HepG2 (cell line): ENCODE results near the gene TSGA10IP. TPM values are rescaled to one million over a fixed set of nuclear protein-coding genes. Genes with fewer than 3 reads are reported as not detected.
A peak's percentile ranks its signal among the peaks of the same experiment; 100 is the strongest.

Source experiments
- CREB1 ChIP-seq, 2 experiments: fragments of 450-650 bp in 1 of 2; IDR thresholded peaks; 2 replicates each; pipeline ENCODE4 v1.6.1; 2016 to 2017; ENCODE audit warnings: control low read depth in 1 of 2, mild to moderate bottlenecking in 1 of 2, missing compliant biosample characterization in 1 of 2, missing genetic modification characterization in 1 of 2
- ETV5 ChIP-seq: IDR thresholded peaks from 2 replicates; pipeline ENCODE4 v1.6.1; 2018; ENCODE audit warnings: missing biosample characterization, missing genetic modification reagents, inconsistent platforms, borderline replicate concordance
- FLYWCH1 ChIP-seq: sonication (generic); formaldehyde crosslinking; IDR thresholded peaks from 2 replicates; pipeline ENCODE4 v1.8.1; 2023; ENCODE audit warnings: mild to moderate bottlenecking, missing genetic modification reagents
- GTF2F1 ChIP-seq: fragments of 150-350 bp; IDR thresholded peaks from 2 replicates; pipeline ENCODE4 v1.6.1; 2014; ENCODE audit warnings: low read length
- GTF3A ChIP-seq: sonication (generic); formaldehyde crosslinking; conservative IDR thresholded peaks from 2 replicates; pipeline ENCODE4 v1.4.0; 2020; ENCODE audit warnings: mild to moderate bottlenecking, missing genetic modification reagents
- HOXA7 ChIP-seq: sonication (generic); formaldehyde crosslinking; IDR thresholded peaks from 2 replicates; pipeline ENCODE4 v1.8.1; 2022; ENCODE audit warnings: mild to moderate bottlenecking, missing genetic modification reagents, moderate library complexity
- KAT2B ChIP-seq: fragments of 150-350 bp; IDR thresholded peaks from 2 replicates; pipeline ENCODE4 v1.6.1; 2014; ENCODE audit warnings: low read depth, low read length, borderline replicate concordance
- MED1 ChIP-seq: sonication (generic); formaldehyde crosslinking; IDR thresholded peaks from 2 replicates; pipeline ENCODE4 v1.4.0; 2020; ENCODE audit warnings: missing genetic modification reagents
- MIER3 ChIP-seq: IDR thresholded peaks from 2 replicates; pipeline ENCODE4 v1.6.1; 2016; ENCODE audit warnings: missing compliant biosample characterization, borderline replicate concordance
- NFRKB ChIP-seq: fragments of 450-650 bp; IDR thresholded peaks from 2 replicates; pipeline ENCODE4 v1.6.1; 2017
- SALL2 ChIP-seq: sonication (generic); formaldehyde crosslinking; IDR thresholded peaks from 2 replicates; pipeline ENCODE4 v1.8.1; 2023; ENCODE audit warnings: mild to moderate bottlenecking, missing genetic modification reagents, inconsistent platforms
- SAP130 ChIP-seq: IDR thresholded peaks from 2 replicates; pipeline ENCODE4 v1.6.1; 2016; ENCODE audit warnings: low read depth
- ZBTB21 ChIP-seq: sonication (generic); formaldehyde crosslinking; IDR thresholded peaks from 2 replicates; pipeline ENCODE4 v1.4.0; 2020; ENCODE audit warnings: missing genetic modification reagents
- ZNF17 ChIP-seq: sonication (generic); formaldehyde crosslinking; IDR thresholded peaks from 2 replicates; pipeline ENCODE4 v1.5.0; 2020; ENCODE audit warnings: mild to moderate bottlenecking, missing genetic modification reagents
- ZNF232 ChIP-seq: sonication (generic); formaldehyde crosslinking; IDR thresholded peaks from 2 replicates; pipeline ENCODE4 v1.4.0; 2020; ENCODE audit warnings: missing genetic modification reagents, borderline replicate concordance
- ZNF331 ChIP-seq: sonication (generic); formaldehyde crosslinking; IDR thresholded peaks from 2 replicates; pipeline ENCODE4 v1.4.0; 2020; ENCODE audit warnings: missing genetic modification reagents
- ZNF430 ChIP-seq: sonication (generic); formaldehyde crosslinking; IDR thresholded peaks from 2 replicates; pipeline ENCODE4 v1.9.0; 2021; ENCODE audit warnings: mild to moderate bottlenecking, missing genetic modification reagents
- ZNF446 ChIP-seq: sonication (generic); formaldehyde crosslinking; IDR thresholded peaks from 2 replicates; pipeline ENCODE4 v1.5.0; 2020; ENCODE audit warnings: mild to moderate bottlenecking, missing genetic modification reagents
- ZNF556 ChIP-seq: sonication (generic); formaldehyde crosslinking; IDR thresholded peaks from 2 replicates; pipeline ENCODE4 v1.4.0; 2020; ENCODE audit warnings: mild to moderate bottlenecking, missing genetic modification reagents, borderline replicate concordance
- polyA plus RNA-seq, 8 experiments: library from polyadenylated mRNA; depleted of rRNA in 3 of 8; stranded (reverse) in 7 of 8; unstranded in 1 of 8; fragments of >200 nt; fragmentation: Illumina TruSeq in 4 of 8; extraction: Trizol in 4 of 8; gene quantifications; 2 replicates each; pipeline versions ENCODE4 v1.2.1 to v1.2.3, GENCODE V29; 2011 to 2016; ENCODE audit warnings: low read depth in 4 of 8, missing spikeins in 1 of 8, mixed read lengths in 1 of 8; ENCODE audit not compliant: insufficient read depth in 1 of 8
- total RNA-seq, 5 experiments: library from RNA; depleted of rRNA; stranded (reverse); fragments of >200 nt; fragmentation: Illumina TruSeq; extraction: Trizol; gene quantifications; 2 replicates each; pipeline ENCODE4 v1.2.3, GENCODE V29; 2016; ENCODE audit warnings: low read depth in 1 of 5
- TF ChIP-seq, protein P1 (sequence below): sonication (generic); formaldehyde crosslinking; IDR thresholded peaks from 2 replicates; pipeline ENCODE4 v1.9.0; 2021; ENCODE audit warnings: missing genetic modification reagents, borderline replicate concordance
- TF ChIP-seq, protein P2 (sequence below), 2 experiments: IDR thresholded peaks; 2 replicates each; pipeline ENCODE4 v1.6.1; 2011 to 2012; ENCODE audit warnings: low read length in 2 of 2, borderline replicate concordance in 1 of 2, low read depth in 1 of 2, mild to moderate bottlenecking in 1 of 2, moderate library complexity in 1 of 2
- TF ChIP-seq, protein P3 (sequence below): sonication (generic); formaldehyde crosslinking; conservative IDR thresholded peaks from 2 replicates; pipeline ENCODE4 v1.4.0; 2020; ENCODE audit warnings: missing genetic modification reagents
- TF ChIP-seq, protein P4 (sequence below): sonication (generic); formaldehyde crosslinking; IDR thresholded peaks from 2 replicates; pipeline ENCODE4 v1.5.1; 2020; ENCODE audit warnings: mild to moderate bottlenecking, missing genetic modification reagents, moderate library complexity

The TSGA10IP gene
- total and polyA plus RNA-seq, 2 of the 13 experiments (the other 11 are each of a cell fraction or from before 2014, with no cell fraction given), result not detected

DNA sequence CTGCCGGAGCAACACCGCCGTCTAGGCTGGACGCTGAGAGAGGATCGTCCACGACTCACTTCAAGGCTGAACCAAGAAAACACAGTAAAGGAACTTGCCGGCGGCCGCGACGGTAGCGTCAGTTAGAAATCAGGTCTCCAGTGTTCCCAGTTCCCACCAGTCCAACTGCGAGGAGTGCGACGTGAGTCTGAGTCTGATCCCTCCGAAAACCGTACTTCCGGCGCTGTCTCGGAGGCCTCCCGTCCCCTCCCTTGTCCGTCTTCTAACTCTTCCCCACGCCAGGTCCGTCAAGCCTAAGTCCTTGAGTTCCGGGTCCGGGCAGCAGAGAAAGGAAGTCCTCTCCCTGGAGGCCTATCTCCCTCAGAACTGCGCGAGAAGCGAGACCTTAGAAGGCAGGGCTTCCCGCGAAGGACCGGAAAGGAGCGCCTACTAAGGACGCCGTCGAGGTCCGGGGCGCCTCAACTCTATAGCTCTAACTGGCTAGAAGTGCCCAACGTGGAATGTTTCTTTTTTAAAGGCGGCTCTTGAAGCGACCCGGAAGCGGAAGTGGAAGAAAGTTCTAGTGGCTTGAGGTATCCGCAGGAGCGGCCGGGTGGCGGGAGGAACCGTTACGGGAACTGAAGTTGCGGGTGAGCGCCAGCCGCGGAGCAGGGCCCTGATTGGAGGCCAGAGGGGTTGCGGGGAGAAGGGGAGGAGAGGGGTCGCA, 56.8 kb downstream of the TSGA10IP start, which contains the start of the genes BANF1 and EIF1AD (continued):
- TF ChIP-seq FLYWCH1 (CRISPR knock-in tag) (no peak; the same call in 1 of the 2 replicates), SALL2 (peak; percentile 90), MED1 (CRISPR knock-in tag) (peak; percentile 75), NFRKB (no peak), ZNF430 (CRISPR knock-in tag) (no peak; the same call in 1 of the 2 replicates), SAP130 (CRISPR knock-in tag) (peak; percentile 97), CREB1 (IDR thresholded peaks at IDR 0.05) (no peak), CREB1 (CRISPR knock-in tag; IDR thresholded peaks at IDR 0.05) (peak; percentile 86), MIER3 (CRISPR knock-in tag) (peak; percentile 67; the same call in 1 of the 2 replicates), GTF3A (CRISPR knock-in tag) (peak; percentile 91), ZBTB21 (CRISPR knock-in tag) (no peak), ZNF331 (CRISPR knock-in tag) (peak; percentile 95), ZNF232 (CRISPR knock-in tag) (0 out of 2 replicates have a peak, but pooled peaks have one; percentile 31), GTF2F1 (no peak), HOXA7 (CRISPR knock-in tag) (no peak), ZNF446 (no peak; the same call in 1 of the 2 replicates), ETV5 (peak; percentile 91), ZNF556 (CRISPR knock-in tag) (peak; percentile 97), KAT2B (no peak), ZNF17 (CRISPR knock-in tag) (no peak)
- TF ChIP-seq, protein P1, sequence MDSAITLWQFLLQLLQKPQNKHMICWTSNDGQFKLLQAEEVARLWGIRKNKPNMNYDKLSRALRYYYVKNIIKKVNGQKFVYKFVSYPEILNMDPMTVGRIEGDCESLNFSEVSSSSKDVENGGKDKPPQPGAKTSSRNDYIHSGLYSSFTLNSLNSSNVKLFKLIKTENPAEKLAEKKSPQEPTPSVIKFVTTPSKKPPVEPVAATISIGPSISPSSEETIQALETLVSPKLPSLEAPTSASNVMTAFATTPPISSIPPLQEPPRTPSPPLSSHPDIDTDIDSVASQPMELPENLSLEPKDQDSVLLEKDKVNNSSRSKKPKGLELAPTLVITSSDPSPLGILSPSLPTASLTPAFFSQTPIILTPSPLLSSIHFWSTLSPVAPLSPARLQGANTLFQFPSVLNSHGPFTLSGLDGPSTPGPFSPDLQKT (CRISPR knock-in tag), result 0 out of 2 replicates have a peak, but pooled peaks have one; percentile 26
- TF ChIP-seq, protein P2, sequence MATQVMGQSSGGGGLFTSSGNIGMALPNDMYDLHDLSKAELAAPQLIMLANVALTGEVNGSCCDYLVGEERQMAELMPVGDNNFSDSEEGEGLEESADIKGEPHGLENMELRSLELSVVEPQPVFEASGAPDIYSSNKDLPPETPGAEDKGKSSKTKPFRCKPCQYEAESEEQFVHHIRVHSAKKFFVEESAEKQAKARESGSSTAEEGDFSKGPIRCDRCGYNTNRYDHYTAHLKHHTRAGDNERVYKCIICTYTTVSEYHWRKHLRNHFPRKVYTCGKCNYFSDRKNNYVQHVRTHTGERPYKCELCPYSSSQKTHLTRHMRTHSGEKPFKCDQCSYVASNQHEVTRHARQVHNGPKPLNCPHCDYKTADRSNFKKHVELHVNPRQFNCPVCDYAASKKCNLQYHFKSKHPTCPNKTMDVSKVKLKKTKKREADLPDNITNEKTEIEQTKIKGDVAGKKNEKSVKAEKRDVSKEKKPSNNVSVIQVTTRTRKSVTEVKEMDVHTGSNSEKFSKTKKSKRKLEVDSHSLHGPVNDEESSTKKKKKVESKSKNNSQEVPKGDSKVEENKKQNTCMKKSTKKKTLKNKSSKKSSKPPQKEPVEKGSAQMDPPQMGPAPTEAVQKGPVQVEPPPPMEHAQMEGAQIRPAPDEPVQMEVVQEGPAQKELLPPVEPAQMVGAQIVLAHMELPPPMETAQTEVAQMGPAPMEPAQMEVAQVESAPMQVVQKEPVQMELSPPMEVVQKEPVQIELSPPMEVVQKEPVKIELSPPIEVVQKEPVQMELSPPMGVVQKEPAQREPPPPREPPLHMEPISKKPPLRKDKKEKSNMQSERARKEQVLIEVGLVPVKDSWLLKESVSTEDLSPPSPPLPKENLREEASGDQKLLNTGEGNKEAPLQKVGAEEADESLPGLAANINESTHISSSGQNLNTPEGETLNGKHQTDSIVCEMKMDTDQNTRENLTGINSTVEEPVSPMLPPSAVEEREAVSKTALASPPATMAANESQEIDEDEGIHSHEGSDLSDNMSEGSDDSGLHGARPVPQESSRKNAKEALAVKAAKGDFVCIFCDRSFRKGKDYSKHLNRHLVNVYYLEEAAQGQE (IDR thresholded peaks at IDR 0.05; ENCODE audit: borderline replicate concordance in 1 of 2, low read depth in 1 of 2, low read length in 2 of 2), result peak in 1 of 2 experiments; percentile 31; a peak in 1 of 4 replicates
- TF ChIP-seq, protein P3, sequence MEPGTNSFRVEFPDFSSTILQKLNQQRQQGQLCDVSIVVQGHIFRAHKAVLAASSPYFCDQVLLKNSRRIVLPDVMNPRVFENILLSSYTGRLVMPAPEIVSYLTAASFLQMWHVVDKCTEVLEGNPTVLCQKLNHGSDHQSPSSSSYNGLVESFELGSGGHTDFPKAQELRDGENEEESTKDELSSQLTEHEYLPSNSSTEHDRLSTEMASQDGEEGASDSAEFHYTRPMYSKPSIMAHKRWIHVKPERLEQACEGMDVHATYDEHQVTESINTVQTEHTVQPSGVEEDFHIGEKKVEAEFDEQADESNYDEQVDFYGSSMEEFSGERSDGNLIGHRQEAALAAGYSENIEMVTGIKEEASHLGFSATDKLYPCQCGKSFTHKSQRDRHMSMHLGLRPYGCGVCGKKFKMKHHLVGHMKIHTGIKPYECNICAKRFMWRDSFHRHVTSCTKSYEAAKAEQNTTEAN (CRISPR knock-in tag), result no peak
- TF ChIP-seq, protein P4, sequence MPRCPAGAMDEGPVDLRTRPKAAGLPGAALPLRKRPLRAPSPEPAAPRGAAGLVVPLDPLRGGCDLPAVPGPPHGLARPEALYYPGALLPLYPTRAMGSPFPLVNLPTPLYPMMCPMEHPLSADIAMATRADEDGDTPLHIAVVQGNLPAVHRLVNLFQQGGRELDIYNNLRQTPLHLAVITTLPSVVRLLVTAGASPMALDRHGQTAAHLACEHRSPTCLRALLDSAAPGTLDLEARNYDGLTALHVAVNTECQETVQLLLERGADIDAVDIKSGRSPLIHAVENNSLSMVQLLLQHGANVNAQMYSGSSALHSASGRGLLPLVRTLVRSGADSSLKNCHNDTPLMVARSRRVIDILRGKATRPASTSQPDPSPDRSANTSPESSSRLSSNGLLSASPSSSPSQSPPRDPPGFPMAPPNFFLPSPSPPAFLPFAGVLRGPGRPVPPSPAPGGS, result peak; percentile 41
